NCI-H774 (cell line): ENCODE data around the gene CADM1.

Source experiments
- DNase-seq: peaks from one replicate; lab custom pipeline; 2025; lab: John Stamatoyannopoulos, UW

CADM1 gene

DNA sequence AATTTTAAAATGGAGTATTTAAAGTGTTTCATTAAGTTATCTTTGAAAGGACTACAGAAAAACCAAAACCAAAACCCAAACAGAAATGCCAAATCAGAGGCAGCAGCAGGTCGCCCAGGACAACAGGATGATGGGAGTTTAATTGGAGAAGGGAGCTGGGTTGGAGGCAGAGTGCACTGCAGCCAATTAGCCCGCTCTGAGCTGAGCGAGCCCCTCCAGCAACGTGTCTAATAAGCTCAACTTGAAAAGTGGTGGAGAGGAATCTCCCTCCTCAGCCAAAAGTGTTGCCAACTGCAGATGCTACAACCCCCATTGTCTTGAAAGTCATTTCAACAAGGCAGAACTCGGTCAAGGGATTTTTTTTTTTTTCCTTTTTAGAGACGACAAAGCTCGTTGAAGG is 323.9 kb downstream of the CADM1 start:
- no peak for DNase-seq

GRCh38 chr11:115179636-115180035 is 324.6 kb downstream of the CADM1 start:
- DNase-seq, result no peak

DNA sequence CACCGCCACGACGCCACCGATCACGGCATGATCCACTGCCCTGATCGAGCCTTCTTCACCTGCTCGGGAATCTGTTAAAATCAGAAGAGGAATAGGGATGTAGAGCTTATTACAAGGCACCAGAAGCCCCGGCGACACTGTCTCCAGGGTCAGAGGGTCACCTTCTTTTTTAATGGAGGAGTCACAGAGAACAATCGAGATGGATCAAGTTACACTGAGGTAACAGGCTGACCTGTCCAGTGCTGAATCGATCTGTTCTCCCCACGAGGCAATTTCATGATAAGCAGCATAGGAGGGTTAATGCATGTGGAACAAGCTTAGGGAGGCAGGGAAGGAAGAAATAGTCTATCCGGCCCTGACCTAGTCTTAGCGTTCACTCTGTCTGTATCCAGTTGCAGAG is 325.5 kb downstream of the CADM1 start:
- no peak for DNase-seq

GRCh38 chr11:115173136-115173535 is 331.1 kb downstream of the CADM1 start:
- DNase-seq, result no peak

DNA sequence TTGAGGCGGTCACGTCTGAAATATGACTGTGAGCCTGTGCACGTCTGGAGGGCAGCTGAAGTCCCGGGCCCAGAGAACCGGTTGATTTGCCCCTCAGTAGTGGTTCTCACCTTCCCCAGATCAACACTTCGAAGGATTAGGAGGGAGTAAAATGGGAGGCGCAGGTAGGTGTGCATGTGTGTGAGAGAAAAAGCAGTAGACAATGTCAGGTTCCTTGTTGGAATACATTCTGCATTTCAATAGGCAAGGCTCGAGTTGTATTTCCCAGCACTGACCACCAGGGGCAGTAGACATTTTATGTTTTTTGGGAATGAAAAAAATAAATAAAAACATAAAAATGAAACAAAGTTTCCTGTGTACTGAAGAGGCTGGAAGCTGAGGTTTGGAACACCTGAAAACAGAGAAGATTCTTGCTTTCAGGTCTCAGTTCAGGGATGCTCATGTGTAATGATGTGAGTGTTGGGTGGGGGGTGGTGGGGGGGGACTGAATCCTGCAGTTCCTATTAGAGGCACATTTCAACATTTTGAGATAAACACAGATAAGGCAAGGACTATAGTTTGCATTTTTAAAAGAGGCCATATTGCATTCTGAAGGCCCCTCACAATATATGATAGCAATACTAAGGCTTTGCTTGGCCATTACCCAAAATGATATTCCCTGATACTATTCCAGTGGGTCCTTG is 333.9 kb downstream of the CADM1 start:
- DNase-seq, result peak; percentile 1

DNA sequence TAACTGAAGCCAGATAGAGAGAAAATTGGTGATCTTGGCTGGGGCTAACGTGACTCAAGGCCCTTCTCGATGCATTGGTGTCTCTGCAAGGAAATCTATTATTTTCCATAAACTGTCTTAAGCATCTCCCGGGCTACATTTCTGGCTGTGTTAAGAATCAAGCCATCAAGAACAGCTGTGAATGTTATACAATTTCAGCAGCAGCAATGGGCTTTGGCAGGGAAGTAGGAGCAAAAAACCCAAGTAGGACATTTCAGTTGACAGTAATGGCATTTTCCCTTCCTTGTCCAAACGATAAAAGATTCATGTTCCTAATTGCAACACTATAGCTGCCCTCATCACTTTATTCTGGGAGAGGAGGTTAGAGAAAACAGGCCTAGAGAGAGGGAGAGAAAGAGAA is 335.0 kb downstream of the CADM1 start:
- DNase-seq, result no peak

- no peak for DNase-seq
Measured at GRCh38 chr11:115168686-115169085, 335.5 kb downstream of the CADM1 start.

- peak; percentile 35 for DNase-seq
Measured at GRCh38 chr11:115168229-115168671, 336.0 kb downstream of the CADM1 start.

DNA sequence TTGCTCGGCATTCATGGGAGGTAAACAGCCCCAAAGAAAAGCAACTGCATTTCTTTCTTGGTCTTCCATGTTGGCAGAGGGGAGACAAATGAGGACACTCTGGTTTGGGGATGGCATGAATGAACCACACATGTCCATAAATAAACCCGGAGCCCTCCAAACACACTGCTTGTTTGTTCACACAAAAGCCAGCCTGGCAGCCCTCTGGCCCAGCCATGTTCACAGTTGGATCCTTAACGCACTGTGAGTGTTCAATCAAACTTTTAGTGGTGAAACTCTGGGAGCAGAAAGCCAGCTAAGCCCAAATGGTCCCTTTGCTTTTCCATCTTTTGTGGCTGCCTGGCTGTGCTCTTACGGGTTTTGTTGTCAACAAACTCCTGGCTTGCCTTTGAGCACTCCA is 336.8 kb downstream of the CADM1 start:
- no peak for DNase-seq

- DNase-seq, result no peak
Measured at GRCh38 chr11:115166820-115167219, 337.4 kb downstream of the CADM1 start.

DNA sequence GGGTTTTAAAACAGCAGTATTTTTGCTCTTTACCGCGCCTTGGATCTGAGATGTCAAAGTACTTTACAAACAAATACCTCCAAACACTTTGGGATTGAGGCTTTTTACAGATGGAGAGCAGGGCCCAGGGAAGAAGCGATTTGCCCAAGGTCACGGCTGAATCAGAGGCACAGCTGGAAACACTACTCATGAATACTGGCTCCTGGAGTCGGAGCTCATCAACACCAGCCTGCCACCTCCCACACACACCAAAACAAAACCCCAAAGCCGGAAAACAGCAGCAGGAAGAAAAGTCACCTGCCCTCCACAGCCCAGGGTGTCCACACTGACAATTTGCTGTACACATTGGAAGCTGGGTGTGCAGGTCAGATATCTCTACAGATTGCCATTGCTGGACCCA is 339.4 kb downstream of the CADM1 start:
- no peak for DNase-seq

GRCh38 chr11:115162919-115163318 is 341.3 kb downstream of the CADM1 start:
- DNase-seq, result no peak

- no peak for DNase-seq
Measured at GRCh38 chr11:115161876-115162275, 342.3 kb downstream of the CADM1 start.

GRCh38 chr11:115159207-115159606 is 345.0 kb downstream of the CADM1 start:
- DNase-seq, result no peak

DNA sequence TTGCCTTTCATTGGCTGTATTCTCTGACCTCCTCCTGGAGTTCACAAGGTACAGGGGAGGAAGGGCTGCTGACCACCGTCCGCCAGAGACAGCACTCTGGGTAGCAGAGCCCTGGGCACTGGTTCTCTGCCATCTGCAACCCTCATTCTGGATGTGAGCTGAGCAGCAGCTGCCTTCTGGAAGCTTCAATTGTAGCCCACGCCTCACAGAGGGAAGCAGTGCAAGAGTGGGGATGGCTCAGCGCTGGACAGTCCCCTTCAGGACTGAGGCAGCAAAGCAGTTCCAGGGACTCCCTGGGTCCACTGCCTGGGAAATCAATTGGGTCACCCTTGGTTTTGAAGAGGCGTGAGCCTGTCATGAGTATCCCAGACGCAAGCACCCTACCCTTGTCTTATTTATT is 346.2 kb downstream of the CADM1 start:
- DNase-seq, result no peak

- DNase-seq, result no peak
Measured at GRCh38 chr11:115157247-115157646, 347.0 kb downstream of the CADM1 start.

- no peak for DNase-seq
Measured at GRCh38 chr11:115155978-115156377, 348.2 kb downstream of the CADM1 start.

DNA sequence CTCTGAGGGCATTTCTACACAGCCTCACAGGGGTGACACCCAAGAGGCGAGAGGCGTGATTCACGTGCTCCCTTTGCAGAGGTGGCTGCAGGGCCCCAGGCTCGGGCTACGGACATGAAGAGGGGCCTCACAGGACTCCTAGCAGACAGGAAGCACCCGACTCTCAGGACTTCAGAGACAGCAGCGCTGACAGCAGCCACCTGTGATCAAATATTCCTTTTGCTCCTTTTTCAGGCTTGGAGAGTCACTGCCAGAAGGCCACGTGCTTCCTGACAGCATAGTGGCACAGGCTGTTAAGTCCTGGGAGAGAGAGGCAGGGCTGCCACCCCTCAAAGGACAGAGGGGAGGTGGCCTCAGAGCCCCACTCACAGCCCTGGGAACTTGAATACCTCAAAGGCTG is 348.9 kb downstream of the CADM1 start:
- DNase-seq, result no peak

GRCh38 chr11:115154355-115154736 is 349.9 kb downstream of the CADM1 start:
- no peak for DNase-seq

DNA sequence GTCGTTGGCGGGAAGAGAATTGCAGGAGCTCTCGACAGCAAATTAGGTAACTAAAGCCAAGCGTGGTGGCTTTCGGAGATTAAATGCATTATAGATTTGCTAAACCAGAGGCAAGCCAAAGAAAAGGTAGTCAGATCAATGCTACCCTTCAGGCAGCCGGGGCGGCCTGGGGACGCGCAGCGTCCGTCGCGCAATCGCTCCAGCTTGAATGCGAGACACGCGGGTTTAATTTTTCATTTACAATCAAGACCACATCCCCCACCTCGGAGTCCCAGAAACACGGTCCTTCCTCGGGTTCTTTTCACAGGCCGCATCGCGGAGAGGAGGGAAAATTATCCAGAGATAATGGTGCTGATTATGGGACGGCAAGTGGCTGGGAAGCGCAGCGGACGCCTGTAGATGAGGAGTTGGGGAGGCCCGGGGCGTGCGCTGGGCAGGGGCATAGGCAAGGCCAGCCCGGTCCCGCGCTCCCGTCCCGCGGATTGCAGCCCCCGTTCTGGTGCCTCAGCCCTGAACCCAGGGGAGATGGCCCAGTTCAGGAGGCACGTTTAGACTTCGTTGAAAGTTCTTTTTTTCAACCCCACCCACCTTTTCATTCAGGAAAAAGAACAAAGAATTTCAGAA is 350.4 kb downstream of the CADM1 start:
- DNase-seq, result no peak

- DNase-seq, result no peak
Measured at GRCh38 chr11:115153135-115153534, 351.1 kb downstream of the CADM1 start.

DNA sequence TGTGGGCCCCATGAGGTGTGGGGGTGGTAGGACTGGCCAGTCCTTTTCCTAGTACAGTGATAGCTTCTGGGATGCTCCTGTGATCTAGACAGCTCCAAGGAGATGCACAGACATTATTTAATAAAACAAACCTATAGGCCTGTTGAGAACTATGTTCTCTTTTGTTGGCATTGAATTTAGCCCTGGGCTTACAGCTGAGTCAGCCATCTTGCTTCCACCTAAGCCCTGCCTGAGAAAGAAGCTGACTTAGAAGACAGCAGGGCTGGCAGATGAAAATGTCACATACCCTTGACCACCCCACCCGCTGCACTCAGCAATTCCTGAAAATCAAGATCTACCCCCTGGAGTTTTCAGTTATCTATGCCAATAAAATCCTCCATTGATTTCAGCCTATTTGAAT is 353.2 kb downstream of the CADM1 start:
- no peak for DNase-seq

- no peak for DNase-seq
Measured at GRCh38 chr11:115148691-115149090, 355.5 kb downstream of the CADM1 start.

DNA sequence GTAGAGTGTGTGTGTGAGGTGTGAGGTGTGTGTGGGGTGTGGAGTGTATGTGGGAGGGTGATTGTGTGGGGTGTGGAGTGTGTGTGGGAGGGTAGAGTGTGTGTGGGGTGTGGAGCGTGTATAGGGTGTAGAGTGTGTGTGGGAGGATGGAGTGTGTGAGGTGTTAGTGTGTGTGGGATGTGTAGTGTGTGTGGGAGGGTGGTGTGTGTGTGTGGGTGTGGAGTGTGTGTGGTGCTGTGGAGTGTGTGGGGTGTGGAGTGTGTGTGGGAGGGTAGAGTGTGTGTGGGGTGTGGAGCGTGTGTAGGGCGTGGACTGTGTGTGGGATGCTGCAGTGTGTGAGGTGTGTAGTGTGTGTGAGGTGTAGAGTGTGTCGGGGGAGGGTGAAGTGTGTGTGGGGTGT is 356.1 kb downstream of the CADM1 start:
- DNase-seq, result no peak
